HG03064 (cell line): ENCODE data around the gene CRACDL.

Experiments used
- ATAC-seq: cut with Tn5 transposase; IDR thresholded peaks from one replicate; pipeline ENCODE4 v1.9.1; 2021; ENCODE audit warnings: low read depth; ENCODE audit not compliant: unreplicated experiment

Gene CRACDL

GRCh38 chr2:98926601-98927000, 9.4 kb downstream of the CRACDL start:
- no peak for ATAC-seq

GRCh38 chr2:98924910-98925309, 11.1 kb downstream of the CRACDL start:
- ATAC-seq, result no peak

- no peak for ATAC-seq
Observed at GRCh38 chr2:98924038-98924830, 11.8 kb downstream of the CRACDL start.

- no peak for ATAC-seq
Observed at GRCh38 chr2:98923244-98923940, 12.6 kb downstream of the CRACDL start.

- ATAC-seq, result no peak
Observed at GRCh38 chr2:98921062-98921461, 15.0 kb downstream of the CRACDL start.

- no peak for ATAC-seq
Observed at GRCh38 chr2:98917031-98917471, 19.0 kb downstream of the CRACDL start.

- ATAC-seq, result no peak
Observed at GRCh38 chr2:98915751-98916358, 20.2 kb downstream of the CRACDL start.

- no peak for ATAC-seq
Observed at GRCh38 chr2:98914713-98915580, 21.1 kb downstream of the CRACDL start.

- ATAC-seq, result no peak
Observed at GRCh38 chr2:98913916-98914712, 21.9 kb downstream of the CRACDL start.

- ATAC-seq, result no peak
Observed at GRCh38 chr2:98912957-98913915, 22.8 kb downstream of the CRACDL start.

GRCh38 chr2:98912221-98912851, 23.7 kb downstream of the CRACDL start:
- no peak for ATAC-seq

- no peak for ATAC-seq
Observed at GRCh38 chr2:98911376-98912154, 24.5 kb downstream of the CRACDL start.

GRCh38 chr2:98911126-98911375, 25.0 kb downstream of the CRACDL start:
- no peak for ATAC-seq

- no peak for ATAC-seq
Observed at GRCh38 chr2:98910349-98911125, 25.5 kb downstream of the CRACDL start.

GRCh38 chr2:98909317-98910211, 26.5 kb downstream of the CRACDL start:
- ATAC-seq, result no peak

GRCh38 chr2:98908931-98909316, 27.1 kb downstream of the CRACDL start:
- ATAC-seq, result no peak
